ENCODE measurements around the gene CXXC5. TPM values are rescaled to one million over a fixed set of nuclear protein-coding genes. Genes with fewer than 3 reads are reported as not detected.

The CXXC5 gene
- total RNA-seq, 2 experiments from 2014 or later: 1.3 to 2.0 TPM

- H3K9me3 Mint-ChIP-seq: no peaks in the 10 kb centered on the region
- H3K27me3 Mint-ChIP-seq: peaks cover 23% of the 10 kb centered on the region
- no peak overlapping the region for H3K27ac Mint-ChIP-seq
- H3K4me3 Mint-ChIP-seq: no peak overlapping the region
- no peaks in the 10 kb centered on the region for H3K36me3 Mint-ChIP-seq
- H3K4me1 Mint-ChIP-seq: peaks cover 16% of the 10 kb centered on the region
- no peak for DNase-seq
These were observed 4.1 kb upstream of the CXXC5 start for GRCh38 chr5:139644001-139644456.

DNA sequence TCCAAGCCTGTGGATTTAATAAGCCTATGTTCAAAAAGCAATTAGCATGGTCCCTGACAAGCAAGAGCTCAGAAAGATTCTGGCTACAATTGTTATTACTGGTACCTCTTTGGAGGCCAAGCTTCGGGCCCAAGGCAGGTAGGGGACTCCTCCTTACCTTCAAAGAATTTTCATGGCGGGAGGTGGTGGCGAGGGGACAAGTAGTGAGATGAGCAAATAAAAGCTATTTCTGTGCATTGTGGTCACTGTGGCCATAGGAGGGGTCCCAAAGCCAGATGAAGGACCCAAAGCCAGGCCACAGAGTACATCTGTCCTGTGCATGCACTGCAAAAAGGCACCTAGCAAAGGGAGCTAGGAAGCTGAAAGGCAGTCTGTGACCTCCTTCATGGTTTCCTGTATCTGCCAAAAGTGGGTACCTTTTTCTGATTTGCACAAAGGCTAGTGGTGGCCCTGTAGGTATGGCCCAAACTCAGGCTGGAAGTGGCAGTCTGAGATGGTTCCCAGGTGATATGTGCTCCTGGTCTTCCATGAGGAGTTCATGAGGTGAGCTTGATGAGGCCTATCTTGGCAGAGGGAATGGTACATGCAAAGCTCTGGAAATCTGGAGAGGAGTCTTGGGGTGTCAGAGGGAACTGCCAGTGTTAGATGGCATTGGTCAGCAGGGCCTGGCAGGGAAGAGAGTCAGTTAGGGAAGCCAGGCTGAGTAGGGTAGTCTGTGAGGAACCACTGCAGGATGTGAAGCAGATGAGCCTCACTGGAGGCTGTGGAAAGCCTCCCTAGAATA is 3.3 kb upstream of the CXXC5 start:
- Mint-ChIP-seq H3K9me3 (no peaks in the 10 kb centered on the region), H3K27me3 (peaks cover 28% of the 10 kb centered on the region), H3K4me3 (no peak overlapping the region), H3K36me3 (no peaks in the 10 kb centered on the region), H3K27ac (no peak overlapping the region), H3K4me1 (peaks cover 20% of the 10 kb centered on the region)
- DNase-seq: no peak

DNA sequence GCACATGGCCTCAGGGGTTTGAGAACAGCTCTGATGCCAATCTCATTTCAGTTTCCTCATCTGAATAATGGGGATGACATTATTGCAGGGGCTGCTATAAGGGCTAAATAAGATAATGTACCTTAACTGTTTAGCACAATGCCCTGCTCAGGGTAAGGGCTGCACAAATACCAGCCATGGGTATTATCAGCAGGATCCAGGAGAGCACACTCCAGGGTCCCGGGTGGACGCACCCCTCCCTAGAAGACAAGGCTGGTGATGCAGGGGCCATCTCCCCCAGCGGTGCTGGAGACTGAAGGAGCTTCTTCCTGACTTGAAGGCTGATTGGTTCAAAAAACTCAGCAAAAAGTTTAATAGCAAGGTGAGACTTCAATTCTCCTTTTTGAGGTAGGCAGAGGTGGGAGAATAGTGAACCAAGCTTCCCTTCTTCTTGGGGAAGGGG is 2.7 kb upstream of the CXXC5 start:
- H3K27ac Mint-ChIP-seq: no peak overlapping the region
- H3K4me3 Mint-ChIP-seq: no peak overlapping the region
- no peaks in the 10 kb centered on the region for H3K9me3 Mint-ChIP-seq
- H3K36me3 Mint-ChIP-seq: no peaks in the 10 kb centered on the region
- H3K27me3 Mint-ChIP-seq: peaks cover 34% of the 10 kb centered on the region
- peaks cover 24% of the 10 kb centered on the region for H3K4me1 Mint-ChIP-seq
- DNase-seq: no peak

DNA sequence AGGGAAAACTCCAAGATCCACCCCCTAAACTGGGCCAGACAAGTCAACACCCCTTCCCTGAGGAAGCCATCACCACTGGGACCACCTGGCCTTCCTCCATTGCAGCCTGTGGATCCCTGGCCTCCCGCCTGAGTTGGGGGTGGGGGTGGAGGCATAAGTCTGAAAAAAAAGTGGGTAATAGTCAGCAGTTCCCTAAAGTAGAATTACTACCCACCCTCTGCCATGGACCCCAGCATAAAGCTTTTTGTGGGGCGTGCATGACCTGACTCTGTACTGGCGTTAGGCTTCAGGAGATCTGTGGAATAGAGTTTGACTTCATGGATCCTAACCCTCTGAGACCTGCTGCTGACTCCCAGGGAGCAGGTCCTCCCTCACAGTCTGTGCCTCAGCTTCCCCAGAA is 2.0 kb upstream of the CXXC5 start:
- Mint-ChIP-seq H3K9me3 (no peaks in the 10 kb centered on the region), H3K4me3 (no peak overlapping the region), H3K36me3 (no peaks in the 10 kb centered on the region), H3K27ac (no peak overlapping the region), H3K4me1 (peaks cover 29% of the 10 kb centered on the region), H3K27me3 (peaks cover 41% of the 10 kb centered on the region)
- DNase-seq: no peak

DNA sequence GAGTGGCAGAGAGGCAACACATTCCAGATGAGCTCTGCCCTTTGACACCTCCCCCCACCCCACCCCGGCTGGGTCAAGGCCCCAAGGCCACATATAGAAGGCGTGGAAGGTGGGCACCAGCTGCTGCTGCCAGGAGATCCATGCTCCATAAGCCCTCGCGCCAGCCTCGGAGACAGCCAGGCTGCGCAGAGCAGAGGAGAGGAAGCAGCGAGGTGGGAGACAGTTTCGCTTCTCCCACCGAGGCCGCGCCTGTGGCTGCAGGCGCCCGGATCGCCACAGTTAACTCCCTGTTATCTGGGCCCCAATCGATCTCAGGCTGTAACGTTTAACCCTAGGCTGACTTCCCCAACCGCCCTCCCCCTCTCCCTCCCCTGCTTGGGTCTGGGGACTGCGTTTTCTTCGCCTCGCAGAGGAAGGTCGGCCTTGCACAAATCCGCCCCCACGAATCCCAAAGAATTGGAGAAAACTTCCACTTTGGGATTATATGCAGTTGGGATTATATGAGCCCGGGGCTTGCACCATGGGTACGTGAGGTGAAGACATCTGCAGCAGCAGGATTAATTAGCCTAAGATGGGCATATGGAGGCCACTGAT is 1.1 kb upstream of the CXXC5 start:
- Mint-ChIP-seq H3K36me3 (no peaks in the 10 kb centered on the region), H3K4me3 (no peak overlapping the region), H3K27ac (no peak overlapping the region), H3K27me3 (peaks cover 49% of the 10 kb centered on the region), H3K4me1 (peaks cover 37% of the 10 kb centered on the region), H3K9me3 (no peaks in the 10 kb centered on the region)
- DNase-seq: no peak

DNA sequence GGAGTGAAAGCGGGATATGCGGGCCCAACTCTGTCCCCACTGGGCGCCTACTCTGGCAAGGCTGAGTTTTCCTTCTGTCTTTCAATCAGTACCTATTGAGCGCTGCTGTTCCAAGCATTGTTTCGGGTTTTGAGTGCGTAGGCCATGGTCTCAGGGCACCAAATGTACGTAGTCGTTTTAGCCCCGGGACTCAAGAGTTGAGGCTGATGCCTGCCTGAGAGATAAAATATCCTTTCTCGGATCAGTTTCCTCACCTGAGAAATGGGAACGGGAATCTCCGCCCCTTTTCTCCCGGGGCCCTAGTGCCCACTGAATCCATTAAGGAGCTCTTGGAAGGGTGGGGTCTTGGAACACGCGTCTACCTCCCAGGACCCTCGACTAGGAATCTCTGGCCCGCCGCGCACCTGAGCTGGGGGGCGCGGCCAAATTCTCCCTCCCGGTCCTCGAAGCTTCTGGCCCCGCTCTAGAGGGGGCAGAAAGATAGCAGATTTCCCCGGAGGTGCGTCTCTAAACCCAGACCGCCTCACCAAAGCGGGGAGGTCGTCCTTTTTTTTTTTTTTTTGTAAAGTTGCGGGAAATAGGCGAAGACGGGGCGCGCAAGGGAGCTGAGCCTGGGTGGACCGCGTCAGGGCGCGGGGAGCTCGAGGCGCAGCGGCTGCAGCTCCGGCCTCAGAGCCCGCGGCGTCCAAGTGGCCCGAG is 494 bp upstream of the CXXC5 start:
- Mint-ChIP-seq H3K27ac (no peak overlapping the region), H3K4me3 (peak overlapping the region; percentile 11), H3K27me3 (peaks cover 56% of the 10 kb centered on the region), H3K9me3 (no peaks in the 10 kb centered on the region), H3K36me3 (no peaks in the 10 kb centered on the region), H3K4me1 (peaks cover 43% of the 10 kb centered on the region)
- no peak for DNase-seq

DNA sequence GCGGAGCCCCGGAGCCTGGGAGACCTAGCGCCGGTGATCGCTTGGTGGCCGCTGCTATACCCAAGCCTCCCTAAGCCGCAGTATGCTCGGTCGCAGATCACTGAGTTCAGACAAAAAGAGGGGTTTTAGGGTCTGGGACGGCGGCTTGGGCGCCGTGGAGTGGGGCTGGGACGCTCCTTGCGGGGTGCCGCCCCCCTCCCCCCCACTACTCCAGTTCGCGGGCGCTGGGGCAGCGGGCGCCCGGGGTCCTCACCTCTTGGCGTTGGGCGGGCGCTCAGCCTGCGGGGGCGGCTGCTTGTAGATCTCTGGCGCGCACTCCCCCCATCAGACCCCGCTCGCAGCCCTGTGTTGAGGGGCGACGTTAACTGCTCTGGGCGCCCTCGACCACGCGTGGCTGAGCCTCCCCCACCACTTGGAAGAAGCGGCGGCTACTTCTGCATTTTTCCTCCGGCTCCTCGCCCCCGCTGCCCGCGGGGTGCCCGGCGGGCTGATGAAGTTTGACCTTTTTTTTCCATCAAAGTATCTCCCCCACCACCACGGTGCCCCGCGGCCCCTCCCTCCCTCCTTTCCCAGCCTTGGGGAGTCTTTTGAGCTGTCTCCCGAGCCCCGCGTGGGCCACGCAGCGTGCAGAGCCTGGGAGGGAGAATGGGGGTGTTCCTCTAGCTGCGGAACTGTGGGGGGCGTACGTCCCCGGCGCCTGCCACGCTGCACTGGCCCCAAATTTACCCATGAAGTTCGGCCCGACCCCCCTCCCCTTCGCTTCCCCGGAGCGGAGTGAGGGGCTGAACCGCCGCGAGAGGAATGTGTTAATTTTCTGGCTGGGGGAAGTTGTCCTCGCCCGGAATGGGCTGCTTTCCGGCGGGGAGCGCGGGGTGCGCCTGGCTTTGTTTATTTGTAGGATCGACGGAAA is 1.2 kb downstream of the CXXC5 start:
- H3K36me3 Mint-ChIP-seq: no peaks in the 10 kb centered on the region
- peak overlapping the region; percentile 28 for H3K27ac Mint-ChIP-seq
- H3K27me3 Mint-ChIP-seq: peaks cover 72% of the 10 kb centered on the region
- H3K4me1 Mint-ChIP-seq: peaks cover 47% of the 10 kb centered on the region
- peak overlapping the region; percentile 77 for H3K4me3 Mint-ChIP-seq
- no peaks in the 10 kb centered on the region for H3K9me3 Mint-ChIP-seq
- DNase-seq: no peak

- DNase-seq: peak; percentile 41
These were observed 2.0 kb downstream of the CXXC5 start for GRCh38 chr5:139650031-139650688.

GRCh38 chr5:139650689-139651042 is 2.5 kb downstream of the CXXC5 start:
- peaks cover 43% of the 10 kb centered on the region for H3K4me1 Mint-ChIP-seq
- no peaks in the 10 kb centered on the region for H3K9me3 Mint-ChIP-seq
- no peak for DNase-seq
- no peaks in the 10 kb centered on the region for H3K36me3 Mint-ChIP-seq
- no peak overlapping the region for H3K27ac Mint-ChIP-seq
- H3K4me3 Mint-ChIP-seq: peak overlapping the region; percentile 50
- H3K27me3 Mint-ChIP-seq: peaks cover 73% of the 10 kb centered on the region

More at GRCh38 chr5:139650031-139650688, 2.0 kb downstream of the CXXC5 start:
- peak overlapping the region; percentile 77 for H3K4me3 Mint-ChIP-seq
- no peaks in the 10 kb centered on the region for H3K9me3 Mint-ChIP-seq
- no peak overlapping the region for H3K27ac Mint-ChIP-seq
- peaks cover 70% of the 10 kb centered on the region for H3K27me3 Mint-ChIP-seq
- H3K36me3 Mint-ChIP-seq: no peaks in the 10 kb centered on the region
- peaks cover 42% of the 10 kb centered on the region for H3K4me1 Mint-ChIP-seq

GRCh38 chr5:139651043-139651834 is 3.1 kb downstream of the CXXC5 start:
- H3K27ac Mint-ChIP-seq: no peak overlapping the region
- H3K9me3 Mint-ChIP-seq: no peaks in the 10 kb centered on the region
- no peak overlapping the region for H3K4me3 Mint-ChIP-seq
- peaks cover 43% of the 10 kb centered on the region for H3K4me1 Mint-ChIP-seq
- no peak for DNase-seq
- H3K27me3 Mint-ChIP-seq: peaks cover 72% of the 10 kb centered on the region
- no peaks in the 10 kb centered on the region for H3K36me3 Mint-ChIP-seq

GRCh38 chr5:139651853-139652787 is 4.0 kb downstream of the CXXC5 start:
- Mint-ChIP-seq H3K27me3 (peaks cover 63% of the 10 kb centered on the region), H3K9me3 (no peaks in the 10 kb centered on the region), H3K4me3 (peak overlapping the region; percentile 0), H3K36me3 (no peaks in the 10 kb centered on the region), H3K27ac (peak overlapping the region; percentile 12), H3K4me1 (peaks cover 43% of the 10 kb centered on the region)
- peak; percentile 80 for DNase-seq

GRCh38 chr5:139652788-139653241 is 4.7 kb downstream of the CXXC5 start:
- Mint-ChIP-seq H3K4me3 (peak overlapping the region; percentile 0), H3K36me3 (no peaks in the 10 kb centered on the region), H3K4me1 (peaks cover 44% of the 10 kb centered on the region), H3K27ac (peak overlapping the region; percentile 12), H3K9me3 (no peaks in the 10 kb centered on the region), H3K27me3 (peaks cover 56% of the 10 kb centered on the region)
- no peak for DNase-seq

GRCh38 chr5:139653616-139654015 is 5.5 kb downstream of the CXXC5 start:
- Mint-ChIP-seq H3K4me3 (no peak overlapping the region), H3K27ac (peak overlapping the region; percentile 34), H3K27me3 (peaks cover 58% of the 10 kb centered on the region), H3K4me1 (peaks cover 49% of the 10 kb centered on the region), H3K9me3 (no peaks in the 10 kb centered on the region), H3K36me3 (no peaks in the 10 kb centered on the region)
- no peak for DNase-seq
